ENCODE results near the gene GAB2. TPM values are rescaled to one million over a fixed set of nuclear protein-coding genes. Genes with fewer than 3 reads are reported as not detected.
"Not testable (repeated sequence)": the region's sequence is repeated elsewhere in the genome, so short reads cannot be mapped to it uniquely, and the experiment has no call there.

GAB2 gene, protein sequence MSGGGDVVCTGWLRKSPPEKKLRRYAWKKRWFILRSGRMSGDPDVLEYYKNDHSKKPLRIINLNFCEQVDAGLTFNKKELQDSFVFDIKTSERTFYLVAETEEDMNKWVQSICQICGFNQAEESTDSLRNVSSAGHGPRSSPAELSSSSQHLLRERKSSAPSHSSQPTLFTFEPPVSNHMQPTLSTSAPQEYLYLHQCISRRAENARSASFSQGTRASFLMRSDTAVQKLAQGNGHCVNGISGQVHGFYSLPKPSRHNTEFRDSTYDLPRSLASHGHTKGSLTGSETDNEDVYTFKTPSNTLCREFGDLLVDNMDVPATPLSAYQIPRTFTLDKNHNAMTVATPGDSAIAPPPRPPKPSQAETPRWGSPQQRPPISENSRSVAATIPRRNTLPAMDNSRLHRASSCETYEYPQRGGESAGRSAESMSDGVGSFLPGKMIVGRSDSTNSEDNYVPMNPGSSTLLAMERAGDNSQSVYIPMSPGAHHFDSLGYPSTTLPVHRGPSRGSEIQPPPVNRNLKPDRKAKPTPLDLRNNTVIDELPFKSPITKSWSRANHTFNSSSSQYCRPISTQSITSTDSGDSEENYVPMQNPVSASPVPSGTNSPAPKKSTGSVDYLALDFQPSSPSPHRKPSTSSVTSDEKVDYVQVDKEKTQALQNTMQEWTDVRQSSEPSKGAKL
- total RNA-seq = 10 to 100 TPM; 22.5 to 32.8 (median 30.1) TPM

DNA sequence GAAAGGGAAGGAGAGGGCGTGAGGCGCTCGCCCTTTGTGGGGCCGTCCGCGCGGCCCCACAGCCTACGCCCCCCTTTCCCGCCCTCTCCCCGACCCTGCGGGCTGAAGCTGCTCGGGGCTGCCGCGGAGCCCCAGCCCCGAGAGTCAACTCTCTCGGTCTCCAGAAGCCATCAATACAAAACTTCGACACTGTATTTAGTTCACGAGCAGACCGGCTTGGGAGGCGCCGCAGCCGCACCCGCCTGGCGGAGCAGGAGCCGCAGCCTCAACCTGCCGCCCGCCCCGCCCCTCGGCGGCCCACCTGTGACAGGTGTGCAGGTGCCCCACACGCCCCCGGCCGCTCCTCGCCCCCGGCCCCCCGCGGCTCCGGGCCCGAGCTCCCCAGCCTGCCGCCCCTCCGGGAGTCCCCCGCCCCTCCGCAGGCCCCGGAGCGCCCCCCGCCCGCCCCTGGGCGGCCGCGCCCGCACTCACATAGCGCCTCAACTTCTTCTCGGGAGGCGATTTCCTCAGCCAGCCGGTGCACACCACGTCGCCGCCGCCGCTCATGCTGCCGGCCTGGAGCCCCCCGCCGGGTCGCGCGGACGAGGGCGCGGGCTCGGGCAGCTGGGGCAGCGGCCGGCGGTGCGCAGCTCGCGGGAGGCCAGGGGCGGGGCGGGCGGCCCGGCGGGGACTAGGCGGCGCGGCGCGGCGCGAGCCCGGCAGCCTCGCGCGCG lies at the start of gene GAB2:
TSS of gene GAB2 (minus strand) at position 646 of the 713 bp plus-strand sequence. CDS start at position 546, 100 bp downstream.
- peak in 1 of 2 donors; percentile 85 for DNase-seq (ENCODE audit: low spot score in 2 of 2)
- WGBS, 2 donors = 1 to 5% methylated on average over 8 to 36 of the region's 93 CpGs
- TF ChIP-seq, protein P1, sequence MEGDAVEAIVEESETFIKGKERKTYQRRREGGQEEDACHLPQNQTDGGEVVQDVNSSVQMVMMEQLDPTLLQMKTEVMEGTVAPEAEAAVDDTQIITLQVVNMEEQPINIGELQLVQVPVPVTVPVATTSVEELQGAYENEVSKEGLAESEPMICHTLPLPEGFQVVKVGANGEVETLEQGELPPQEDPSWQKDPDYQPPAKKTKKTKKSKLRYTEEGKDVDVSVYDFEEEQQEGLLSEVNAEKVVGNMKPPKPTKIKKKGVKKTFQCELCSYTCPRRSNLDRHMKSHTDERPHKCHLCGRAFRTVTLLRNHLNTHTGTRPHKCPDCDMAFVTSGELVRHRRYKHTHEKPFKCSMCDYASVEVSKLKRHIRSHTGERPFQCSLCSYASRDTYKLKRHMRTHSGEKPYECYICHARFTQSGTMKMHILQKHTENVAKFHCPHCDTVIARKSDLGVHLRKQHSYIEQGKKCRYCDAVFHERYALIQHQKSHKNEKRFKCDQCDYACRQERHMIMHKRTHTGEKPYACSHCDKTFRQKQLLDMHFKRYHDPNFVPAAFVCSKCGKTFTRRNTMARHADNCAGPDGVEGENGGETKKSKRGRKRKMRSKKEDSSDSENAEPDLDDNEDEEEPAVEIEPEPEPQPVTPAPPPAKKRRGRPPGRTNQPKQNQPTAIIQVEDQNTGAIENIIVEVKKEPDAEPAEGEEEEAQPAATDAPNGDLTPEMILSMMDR (IDR thresholded peaks at IDR 0.05) = no peak
- no peak for TF ChIP-seq POLR2A (IDR thresholded peaks at IDR 0.05)
- H3K4me3 ChIP-seq (ENCODE audit: low read depth, poor library complexity, severe bottlenecking) = peak within 1 kb of the TSS; percentile 73
- intact Hi-C loops (cut with DNase I; ENCODE audit: low total_unique reads) = loop anchor here (10.0 kb wide), 1 partner anchor 147 kb away; no protein-coding TSS in a partner anchor

GRCh38 chr11:78467370-78467769 lies 49.8 kb upstream of the GAB2 start:
- intact Hi-C loops (cut with DNase I; ENCODE audit: low total_unique reads) = no loop called here
- DNase-seq (ENCODE audit: low spot score in 2 of 2) = no peak
- WGBS, 2 donors = 96 to 98% methylated on average over 2 of the region's 2 CpGs
- no peak for TF ChIP-seq POLR2A (IDR thresholded peaks at IDR 0.05)
- TF ChIP-seq, protein P1 (IDR thresholded peaks at IDR 0.05) = no peak
- H3K4me3 ChIP-seq (ENCODE audit: low read depth, poor library complexity, severe bottlenecking) = no peak overlapping the region

GRCh38 chr11:78465169-78465942 lies 47.7 kb upstream of the GAB2 start:
- no peak overlapping the region for H3K4me3 ChIP-seq (ENCODE audit: low read depth, poor library complexity, severe bottlenecking)
- 91 to 94% methylated on average over 14 to 19 of the region's 19 CpGs for WGBS, 2 donors
- no peak for TF ChIP-seq POLR2A (IDR thresholded peaks at IDR 0.05)
- TF ChIP-seq, protein P1 (IDR thresholded peaks at IDR 0.05) = no peak
- no peak for DNase-seq (ENCODE audit: low spot score in 2 of 2)
- intact Hi-C loops (cut with DNase I; ENCODE audit: low total_unique reads) = no loop called here

DNA sequence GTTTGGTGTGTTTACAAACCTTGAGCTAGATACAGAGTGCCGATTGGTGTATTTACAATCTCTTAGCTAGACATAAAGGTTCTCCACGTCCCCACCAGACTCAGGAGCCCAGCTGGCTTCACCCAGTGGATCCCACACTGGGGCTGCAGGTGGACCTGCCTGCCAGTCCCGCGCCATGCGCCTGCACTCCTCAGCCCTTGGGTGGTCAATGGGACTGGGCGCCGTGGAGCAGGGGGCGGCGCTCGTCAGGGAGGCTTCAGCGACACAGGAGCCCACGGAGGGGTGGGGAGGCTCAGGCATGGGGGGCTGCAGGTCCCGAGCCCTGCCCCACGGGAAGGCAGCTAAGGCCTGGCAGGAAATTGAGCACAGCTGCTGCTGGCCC lies 47.2 kb upstream of the GAB2 start:
- intact Hi-C loops (cut with DNase I; ENCODE audit: low total_unique reads); H3K4me3 ChIP-seq (ENCODE audit: low read depth, poor library complexity, severe bottlenecking); DNase-seq (ENCODE audit: low spot score in 2 of 2): not testable (repeated sequence)
- 91 to 92% methylated on average over 9 to 14 of the region's 14 CpGs for WGBS, 2 donors

DNA sequence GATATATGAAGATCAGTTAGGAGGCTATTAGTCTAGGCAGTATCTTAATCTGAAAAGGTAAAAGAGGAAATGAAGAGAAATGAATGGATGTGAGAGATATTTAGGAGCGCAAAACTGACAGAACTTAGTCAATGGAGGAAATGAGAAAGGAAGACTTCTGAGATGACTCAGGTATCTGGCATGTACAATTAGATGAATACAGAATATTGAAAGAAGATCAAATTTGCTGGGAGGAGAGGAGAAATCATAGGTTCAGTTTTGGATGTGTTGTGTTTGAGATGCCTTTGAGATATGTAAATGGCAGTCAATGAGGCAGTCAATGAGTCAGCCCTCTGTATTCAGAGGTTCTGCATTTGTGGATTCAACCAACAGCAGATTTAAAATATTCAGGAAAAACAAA lies 42.9 kb upstream of the GAB2 start:
- no peak for DNase-seq (ENCODE audit: low spot score in 2 of 2)
- no peak for TF ChIP-seq POLR2A (IDR thresholded peaks at IDR 0.05)
- TF ChIP-seq, protein P1 (IDR thresholded peaks at IDR 0.05) = no peak
- intact Hi-C loops (cut with DNase I; ENCODE audit: low total_unique reads) = no loop called here

More for the DNA sequence above, 42.9 kb upstream of the GAB2 start:
- 91 to 93% methylated on average over 1 of the region's 1 CpG for WGBS, 2 donors
- H3K4me3 ChIP-seq (ENCODE audit: low read depth, poor library complexity, severe bottlenecking) = no peak overlapping the region

Data from lower leg skin (tissue), 4 donors.